ENCODE results near the gene EXPH5. TPM values are rescaled to one million over a fixed set of nuclear protein-coding genes. Genes with fewer than 3 reads are reported as not detected.
A peak's percentile ranks its signal among the peaks of the same experiment; 100 is the strongest.
"Not testable (repeated sequence)": the region's sequence is repeated elsewhere in the genome, so short reads cannot be mapped to it uniquely, and the experiment has no call there.

Gene EXPH5
- total and polyA plus RNA-seq, 2 of the 8 experiments (the other 6 are each of a cell fraction or from before 2014, with no cell fraction given): 1.1 to 11.5 TPM

GRCh38 chr11:108602818-108603217 is 9.2 kb upstream of the EXPH5 start:
- 76% methylated on average over 5 of the region's 5 CpGs; no CpG with 5 or more reads in 1 of the 2 experiments for WGBS, 2 experiments (ENCODE audit: extremely low coverage in 1 of 2, insufficient coverage in 1 of 2, insufficient read length in 1 of 2, insufficient replicate concordance in 2 of 2, low coverage in 1 of 2, low lambda C conversion rate in 2 of 2, missing lambda C conversion rate in 1 of 2)

More at GRCh38 chr11:108602818-108603217, 9.2 kb upstream of the EXPH5 start:
- H3K14ac ChIP-seq (ENCODE audit: insufficient read length); H3K4me1 ChIP-seq (replicated peaks in 1 of 4; ENCODE audit: control insufficient read depth in 3 of 4, insufficient read depth in 4 of 4, low read length in 3 of 4); H3K9me3 ChIP-seq (ENCODE audit: insufficient read depth in 2 of 2, low read depth in 1 of 2, low read length in 1 of 2); H3K9ac ChIP-seq (replicated peaks in 1 of 4; ENCODE audit: extremely low read depth in 1 of 4, low read depth in 3 of 4, low read length in 3 of 4); H2BK120ac ChIP-seq (replicated peaks; ENCODE audit: low read depth, low read length); H3K36me3 ChIP-seq (ENCODE audit: control insufficient read depth in 2 of 4, insufficient read depth in 4 of 4, low read length in 3 of 4); H3K23ac ChIP-seq (ENCODE audit: insufficient read length); H3K27me3 ChIP-seq (replicated peaks in 1 of 4; ENCODE audit: control insufficient read depth in 3 of 4, extremely low read depth in 1 of 4, insufficient read depth in 3 of 4, low read length in 3 of 4); H2BK20ac ChIP-seq (ENCODE audit: low read length); H3K79me1 ChIP-seq (ENCODE audit: low read depth, low read length); H2AK5ac ChIP-seq (ENCODE audit: low read depth, low read length); H4K8ac ChIP-seq (ENCODE audit: extremely low read depth, insufficient read depth, low read length); H3K4me2 ChIP-seq (ENCODE audit: insufficient read depth in 1 of 2, low read depth in 2 of 2, low read length in 2 of 2); H2BK5ac ChIP-seq (ENCODE audit: low read depth, low read length); H3K79me2 ChIP-seq (ENCODE audit: control insufficient read depth in 1 of 2, insufficient read depth in 2 of 2, low read length in 2 of 2); H2BK12ac ChIP-seq (ENCODE audit: low read depth, low read length); H3K56ac ChIP-seq (replicated peaks; ENCODE audit: insufficient read length, low read depth, low read length); H4K20me1 ChIP-seq (replicated peaks in 1 of 2; ENCODE audit: control insufficient read depth in 1 of 2, insufficient read depth in 2 of 2, low read length in 2 of 2); H3K27ac ChIP-seq (ENCODE audit: low read depth, low read length); H3K23me2 ChIP-seq (ENCODE audit: low read depth, low read length); H4K5ac ChIP-seq (ENCODE audit: insufficient read length, low read depth, low read length); H3K4me3 ChIP-seq (ENCODE audit: extremely low read depth in 1 of 4, insufficient read depth in 2 of 4, low read depth in 3 of 4, low read length in 4 of 4); H3K4ac ChIP-seq (replicated peaks; ENCODE audit: insufficient read length, low read depth, low read length); H3K18ac ChIP-seq (ENCODE audit: extremely low read depth, low read length); DNase-seq (ENCODE audit: low read depth in 1 of 2, low spot score in 2 of 2); H2BK15ac ChIP-seq (ENCODE audit: low read length); FAIRE-seq; H4K91ac ChIP-seq (replicated peaks; ENCODE audit: insufficient read length, low read length): not testable (repeated sequence)
- ChIA-PET CTCF (ENCODE audit: partially characterized antibody) (interaction anchor here (1.0 to 1.4 kb wide), 4 partner anchors 46 to 205 kb away, joined by 3 read pairs; no protein-coding TSS in a partner anchor), POLR2A (ENCODE audit: partially characterized antibody) (interaction anchor here (1.1 kb wide), 1 partner anchor 105 kb away, joined by 3 read pairs; the partner anchor contains the start of gene POGLUT3)
- H2AFZ ChIP-seq (ENCODE audit: low read length): 0 out of 2 replicates have a peak overlapping the region, but pooled peaks have one; percentile 58
- peak in 1 of 3 experiments; percentile 11; a peak in 1 of 4 replicates for TF ChIP-seq CTCF (IDR thresholded peaks at IDR 0.05; ENCODE audit: control extremely low read depth in 1 of 3, insufficient read depth in 1 of 3, low read depth in 1 of 3, low read length in 3 of 3)
- peak in 1 of 2 experiments; percentile 1; a peak in 1 of 4 replicates for TF ChIP-seq RAD21 (IDR thresholded peaks at IDR 0.05 in 1 of 2, conservative IDR thresholded peaks at IDR 0.05 in 1 of 2; ENCODE audit: low read depth in 2 of 2, low read length in 2 of 2)
- peak; percentile 53; the same call in 1 of the 2 replicates for TF ChIP-seq E2F6 (IDR thresholded peaks at IDR 0.05)
